SK-N-SH (cell line): Measurements from ENCODE around the gene ERO1A.

ENCODE experiments used
- FOXJ3 ChIP-seq: sonication (generic); formaldehyde crosslinking; IDR thresholded peaks from 2 replicates; pipeline ENCODE4 v1.5.1; 2020; ENCODE audit warnings: mild to moderate bottlenecking, missing genetic modification reagents
- POLR2AphosphoS5 ChIP-seq: IDR thresholded peaks from 2 replicates; pipeline ENCODE4 v1.6.1; 2012; ENCODE audit warnings: low read depth, low read length
- RFX5 ChIP-seq: IDR thresholded peaks from 2 replicates; pipeline ENCODE4 v1.6.1; 2012; ENCODE audit warnings: mild to moderate bottlenecking, improper control_type of control experiment, low read length
- SIN3A ChIP-seq: IDR thresholded peaks from 2 replicates; pipeline ENCODE4 v1.6.1; 2012; ENCODE audit warnings: low read depth, mild to moderate bottlenecking, low read length, moderate library complexity, borderline replicate concordance
- TAF1 ChIP-seq: IDR thresholded peaks from 2 replicates; pipeline ENCODE4 v1.6.1; 2012; ENCODE audit warnings: low read depth, mild to moderate bottlenecking, low read length, moderate library complexity, borderline replicate concordance
- TF ChIP-seq, protein P1 (sequence below): fragments of 200-600 bp; sonication (generic); IDR thresholded peaks from 2 replicates; pipeline ENCODE4 v1.6.1; 2017; ENCODE audit warnings: antibody characterized with exemption, mild to moderate bottlenecking, moderate library complexity

DNA sequence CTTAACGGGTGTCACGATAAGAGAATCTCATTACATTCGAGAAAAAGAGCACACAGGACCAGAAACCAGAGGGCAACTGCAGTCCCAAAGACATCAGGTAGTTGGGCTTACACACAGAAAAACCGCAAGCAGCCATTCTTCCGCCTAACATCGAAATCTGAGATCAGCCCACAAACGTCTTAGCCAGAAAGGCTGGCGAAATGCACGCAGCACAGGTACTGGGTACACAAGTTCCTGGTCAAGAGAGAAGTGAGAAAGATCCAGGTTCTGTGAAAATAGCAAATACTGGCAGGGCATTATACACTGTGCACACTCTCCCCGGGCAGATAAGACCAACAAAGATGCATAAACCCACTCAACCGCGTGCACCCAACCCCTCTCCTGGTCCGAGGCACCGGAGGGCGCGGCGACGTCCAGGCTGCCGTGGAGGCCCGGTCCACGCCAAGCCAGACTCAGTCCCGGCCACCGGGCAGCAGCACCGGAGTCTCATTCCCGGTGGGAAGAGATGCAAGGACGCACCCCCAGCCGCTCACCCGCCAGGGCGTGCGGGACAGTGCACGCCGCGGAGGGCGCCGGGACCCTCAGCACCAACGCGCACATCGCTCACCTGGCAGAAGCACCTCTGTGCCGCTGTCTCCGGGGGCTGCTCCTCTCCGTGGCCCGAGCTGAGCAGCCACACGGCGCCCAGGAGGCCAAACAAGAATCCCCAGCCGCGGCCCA is 437 bp downstream of the ERO1A start:
- TF ChIP-seq SIN3A (no peak), POLR2AphosphoS5 (no peak), RFX5 (no peak), TAF1 (no peak), FOXJ3 (CRISPR knock-in tag) (no peak)
- TF ChIP-seq, protein P1, sequence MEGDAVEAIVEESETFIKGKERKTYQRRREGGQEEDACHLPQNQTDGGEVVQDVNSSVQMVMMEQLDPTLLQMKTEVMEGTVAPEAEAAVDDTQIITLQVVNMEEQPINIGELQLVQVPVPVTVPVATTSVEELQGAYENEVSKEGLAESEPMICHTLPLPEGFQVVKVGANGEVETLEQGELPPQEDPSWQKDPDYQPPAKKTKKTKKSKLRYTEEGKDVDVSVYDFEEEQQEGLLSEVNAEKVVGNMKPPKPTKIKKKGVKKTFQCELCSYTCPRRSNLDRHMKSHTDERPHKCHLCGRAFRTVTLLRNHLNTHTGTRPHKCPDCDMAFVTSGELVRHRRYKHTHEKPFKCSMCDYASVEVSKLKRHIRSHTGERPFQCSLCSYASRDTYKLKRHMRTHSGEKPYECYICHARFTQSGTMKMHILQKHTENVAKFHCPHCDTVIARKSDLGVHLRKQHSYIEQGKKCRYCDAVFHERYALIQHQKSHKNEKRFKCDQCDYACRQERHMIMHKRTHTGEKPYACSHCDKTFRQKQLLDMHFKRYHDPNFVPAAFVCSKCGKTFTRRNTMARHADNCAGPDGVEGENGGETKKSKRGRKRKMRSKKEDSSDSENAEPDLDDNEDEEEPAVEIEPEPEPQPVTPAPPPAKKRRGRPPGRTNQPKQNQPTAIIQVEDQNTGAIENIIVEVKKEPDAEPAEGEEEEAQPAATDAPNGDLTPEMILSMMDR, result no peak
